K562 (cell line): ENCODE measurements around the gene BTLA. TPM values are rescaled to one million over a fixed set of nuclear protein-coding genes. Genes with fewer than 3 reads are reported as not detected.

Experiments
- ATAC-seq: fragments of 200-7000 bp; cut with Tn5 transposase; 3 replicates; pipeline ENCODE4 v1.9.1; 2020; ENCODE audit warnings: moderate library complexity
- BruUV-seq: library from RNA; stranded (reverse); fragments of 400-500 nt; replicated peaks from 2 replicates; lab custom pipeline; 2021; lab: Mats Ljungman, UMichigan
- CTCF ChIA-PET: fragments of 300-600 bp; formaldehyde crosslinking; extraction: SDS; loops from one replicate; lab custom pipeline; 2021; ENCODE audit warnings: low intra/inter-chr PET ratio; lab: Yijun Ruan, JAX
- POLR2A ChIA-PET: fragments of 300-600, 350-650 bp; sonication (Branson Sonifier 250); formaldehyde crosslinking; extraction: SDS; loops from one replicate; lab custom pipeline; 2021; ENCODE audit warnings: antibody characterized with exemption, inconsistent platforms; lab: Yijun Ruan, JAX
- DNase-seq, 4 experiments: peaks; one replicate each; pipeline versions ENCODE4 v3.0.0 to v3.0.0-alpha.2; 2011 to 2018; ENCODE audit warnings: low spot score in 3 of 4, mixed read lengths in 3 of 4; ENCODE audit errors: extremely low read depth in 1 of 4
- FAIRE-seq: peaks from 2 replicates; lab custom pipeline; 2011; peaks lifted over from hg19 to GRCh38; lab: Jason Lieb, UNC
- H2AFZ ChIP-seq: 2 replicates; pipeline ENCODE4 v1.6.0; 2011; ENCODE audit warnings: low read depth, low read length, control low read depth, inconsistent platforms
- H3K27ac ChIP-seq: fragments of 200-600 bp; 3 replicates; pipeline ENCODE4 v1.8.0; 2011; ENCODE audit warnings: low read depth, mild to moderate bottlenecking, control low read depth, inconsistent platforms, low read length, moderate library complexity, mixed read lengths; ENCODE audit errors: extremely low read depth
- H3K27me3 ChIP-seq, 2 experiments: fragments of 300-600 bp in 1 of 2; 2 replicates in 1 of 2; 3 replicates in 1 of 2; pipeline versions ENCODE4 v1.6.0 to v1.8.0; 2011; ENCODE audit warnings: inconsistent platforms in 2 of 2, low read length in 2 of 2, mild to moderate bottlenecking in 1 of 2, mixed read lengths in 1 of 2, moderate library complexity in 1 of 2; ENCODE audit not compliant: control insufficient read depth in 2 of 2, insufficient read depth in 2 of 2
- H3K36me3 ChIP-seq: fragments of 300-600 bp; 3 replicates; pipeline ENCODE4 v1.8.0; 2011; ENCODE audit warnings: mild to moderate bottlenecking, low read length, inconsistent platforms; ENCODE audit not compliant: control insufficient read depth, insufficient read depth
- H3K4me1 ChIP-seq, 2 experiments: fragments of 200-600 bp in 1 of 2; replicated peaks in 1 of 2; 2 replicates in 1 of 2; 3 replicates in 1 of 2; pipeline versions ENCODE4 v1.5.1 to v1.8.0; 2011; ENCODE audit warnings: inconsistent platforms in 2 of 2, low read length in 2 of 2, mild to moderate bottlenecking in 1 of 2, mixed read lengths in 1 of 2, moderate library complexity in 1 of 2; ENCODE audit not compliant: control insufficient read depth in 2 of 2, insufficient read depth in 2 of 2
- H3K4me2 ChIP-seq: 2 replicates; pipeline ENCODE4 v1.6.1; 2011; ENCODE audit warnings: low read length, control low read depth, inconsistent platforms, mixed read lengths; ENCODE audit not compliant: insufficient read depth
- H3K4me3 ChIP-seq: fragments of 200-600 bp; sonication (generic), shearing (Covaris generic); 2 replicates; pipeline ENCODE4 v1.5.1; 2016; ENCODE audit warnings: control low read depth, inconsistent platforms
- H3K79me2 ChIP-seq: fragments of 200-600 bp; 3 replicates; pipeline ENCODE4 v1.8.0; 2011; ENCODE audit warnings: low read length, inconsistent platforms; ENCODE audit not compliant: control insufficient read depth, insufficient read depth
- H3K9ac ChIP-seq, 2 experiments: 2 replicates each; pipeline versions ENCODE4 v1.6.0 to v1.6.1; 2011; ENCODE audit warnings: low read depth in 2 of 2, low read length in 2 of 2, control low read depth in 1 of 2, inconsistent platforms in 1 of 2, mild to moderate bottlenecking in 1 of 2, mixed read lengths in 1 of 2; ENCODE audit not compliant: insufficient read depth in 1 of 2
- H3K9me1 ChIP-seq: one replicate; pipeline ENCODE4 v1.6.0; 2011; ENCODE audit warnings: inconsistent platforms, mild to moderate bottlenecking, low read length, moderate library complexity; ENCODE audit not compliant: control insufficient read depth, insufficient read depth
- H3K9me3 ChIP-seq: replicated peaks from 2 replicates; pipeline ENCODE4 v1.5.1; 2011; ENCODE audit warnings: low read depth, low read length, inconsistent platforms; ENCODE audit not compliant: control insufficient read depth, insufficient read depth
- H4K20me1 ChIP-seq: replicated peaks from 2 replicates; pipeline ENCODE4 v1.6.1; 2011; ENCODE audit warnings: low read length, inconsistent platforms, mixed read lengths; ENCODE audit not compliant: control insufficient read depth, insufficient read depth
- BRCA1 ChIP-seq, 2 experiments: fragments of 450-650 bp in 1 of 2; sonication (generic) in 1 of 2; formaldehyde crosslinking in 1 of 2; IDR thresholded peaks; 2 replicates each; pipeline versions ENCODE4 v1.5.0 to v1.6.1; 2017 to 2020; ENCODE audit warnings: mild to moderate bottlenecking in 1 of 2, missing genetic modification reagents in 1 of 2
- CUX1 ChIP-seq: fragments of 200-800 bp; sonication (Bioruptor generic); IDR thresholded peaks from 2 replicates; pipeline ENCODE4 v1.6.1; 2016; ENCODE audit warnings: missing genetic modification characterization, missing compliant biosample characterization
- HEY1 ChIP-seq: fragments of 250-450 bp; sonication (Bioruptor Pico); IDR thresholded peaks from 2 replicates; pipeline ENCODE4 v1.5.0; 2020; ENCODE audit warnings: mild to moderate bottlenecking, moderate library complexity, borderline replicate concordance
- HNRNPH1 ChIP-seq: fragments of 200-400 bp; formaldehyde crosslinking; optimal IDR thresholded peaks from 2 replicates; pipeline ENCODE3; 2017; ENCODE audit warnings: low read depth, mild to moderate bottlenecking, low read length, moderate library complexity
- RBM14 ChIP-seq: fragments of 200-400 bp; formaldehyde crosslinking; IDR thresholded peaks from 2 replicates; pipeline ENCODE4 v1.6.1; 2018; ENCODE audit warnings: low read depth, mild to moderate bottlenecking, low read length, moderate library complexity, borderline replicate concordance; ENCODE audit not compliant: insufficient read depth
- TCF7L2 ChIP-seq: fragments of 150-350 bp; IDR thresholded peaks from 2 replicates; pipeline ENCODE4 v1.6.1; 2016; ENCODE audit warnings: low read depth, mild to moderate bottlenecking, low read length, moderate library complexity
- THRAP3 ChIP-seq: fragments of 450-650 bp; IDR thresholded peaks from 2 replicates; pipeline ENCODE4 v1.6.1; 2016; ENCODE audit warnings: mild to moderate bottlenecking, inconsistent platforms, borderline replicate concordance
- YY1 ChIP-seq, 3 experiments: IDR thresholded peaks; 2 replicates each; pipeline ENCODE4 v1.6.1; 2011; ENCODE audit warnings: low read length in 2 of 3, mild to moderate bottlenecking in 2 of 3, moderate library complexity in 2 of 3, borderline replicate concordance in 1 of 3, control low read depth in 1 of 3, low read depth in 1 of 3; ENCODE audit not compliant: insufficient read depth in 3 of 3, insufficient replicate concordance in 2 of 3, control insufficient read depth in 1 of 3, insufficient read length in 1 of 3; ENCODE audit errors: extremely low read depth in 1 of 3
- ZNF354B ChIP-seq: fragments of 250-450 bp; sonication (Bioruptor Pico); IDR thresholded peaks from 2 replicates; pipeline ENCODE4 v1.4.0; 2020
- ZNF609 ChIP-seq: sonication (generic); formaldehyde crosslinking; IDR thresholded peaks from 2 replicates; pipeline ENCODE4 v1.8.1; 2023; ENCODE audit warnings: missing genetic modification reagents, mild to moderate bottlenecking, borderline replicate concordance
- in situ Hi-C: fragments of 300-500 bp; cut with MboI; formaldehyde crosslinking; loops from 4 replicates; pipeline ENCODE4 v1.15.0; 2018; ENCODE audit warnings: inconsistent platforms, mixed read lengths
- intact Hi-C: fragments of 100-400 bp; cut with micrococcal nuclease; formaldehyde crosslinking; loops from 2 replicates; pipeline ENCODE4 v1.14.2; 2022
- polyA plus RNA-seq, 8 experiments: library from polyadenylated mRNA; depleted of rRNA in 4 of 8; stranded (reverse) in 5 of 8; unstranded in 3 of 8; fragments of >200 nt; fragmentation: Nextera tagmentation in 2 of 8; fragmentation: Illumina TruSeq in 1 of 8; extraction: Ambion mirVana in 2 of 8; extraction: Trizol in 1 of 8; gene quantifications; 2 replicates each; pipeline versions ENCODE4 v1.2.1 to v1.2.3, GENCODE V29; 2011 to 2014; ENCODE audit warnings: inconsistent platforms in 1 of 8, missing spikeins in 1 of 8
- total RNA-seq, 7 experiments: library from RNA; depleted of rRNA in 6 of 7; stranded (reverse); fragments of >200 nt in 6 of 7; fragmentation: Illumina TruSeq in 2 of 7; extraction: Trizol in 2 of 7; gene quantifications; 2 replicates each; pipeline versions ENCODE4 v1.2.1 to v1.2.3, GENCODE V29; 2011 to 2021; ENCODE audit warnings: low replicate concordance in 1 of 7

BTLA gene
- total and polyA plus RNA-seq, 9 of the 15 experiments (the other 6 are each of a cell fraction or from before 2014, with no cell fraction given) = 0.22 TPM; not detected in 8

GRCh38 chr3:112491373-112491772 is 7.9 kb downstream of the BTLA start:
- DNase-seq = no peak
- no TSS peak for BruUV-seq
- H2AFZ ChIP-seq = no peak overlapping the region
- no peak for FAIRE-seq
- in situ Hi-C loops = no loop called here
- H3K4me1 ChIP-seq = no peaks in the 10 kb centered on the region
- no peak overlapping the region for H3K9ac ChIP-seq
- H3K4me2 ChIP-seq = no peak overlapping the region
- no peaks in the 10 kb centered on the region for H4K20me1 ChIP-seq
- ChIA-PET POLR2A (no interaction called here), CTCF (no interaction called here)
- ATAC-seq = no peak
- H3K36me3 ChIP-seq = no peaks in the 10 kb centered on the region
- intact Hi-C loops = no loop called here
- H3K79me2 ChIP-seq = no peaks in the 10 kb centered on the region
- no peaks in the 10 kb centered on the region for H3K9me3 ChIP-seq
- H3K9me1 ChIP-seq = no peaks in the 10 kb centered on the region
- no peak overlapping the region for H3K4me3 ChIP-seq
- H3K27me3 ChIP-seq = no peaks in the 10 kb centered on the region; a peak in 1 of 5 replicates
- no peak overlapping the region for H3K27ac ChIP-seq
- no peak for TF ChIP-seq CUX1
- no peak for TF ChIP-seq TCF7L2
- no peak for TF ChIP-seq ZNF354B
- TF ChIP-seq RBM14 = no peak
- TF ChIP-seq THRAP3 = no peak
- TF ChIP-seq BRCA1 (IDR thresholded peaks at IDR 0.05) = no peak
- no peak for TF ChIP-seq BRCA1 (CRISPR knock-in tag; IDR thresholded peaks at IDR 0.05)
- no peak for TF ChIP-seq HNRNPH1
- TF ChIP-seq ZNF609 (CRISPR knock-in tag) = no peak
- TF ChIP-seq HEY1 (CRISPR knock-in tag) = no peak
- TF ChIP-seq YY1 (IDR thresholded peaks at IDR 0.05; ENCODE audit: borderline replicate concordance in 1 of 3, control insufficient read depth in 1 of 3, extremely low read depth in 1 of 3, insufficient read depth in 3 of 3, insufficient read length in 1 of 3, insufficient replicate concordance in 2 of 3, low read depth in 1 of 3, low read length in 2 of 3) = no peak
